SK-MEL-5 (cell line): ENCODE results near the gene AQP5. TPM values are rescaled to one million over a fixed set of nuclear protein-coding genes. Genes with fewer than 3 reads are reported as not detected.

Experiments
- DNase-seq: peaks from one replicate; pipeline ENCODE4 v3.0.0-alpha.2; 2016; ENCODE audit warnings: low read depth, low spot score
- in situ Hi-C: cut with HindIII; loops from 2 replicates; pipeline ENCODE4 v1.10.0; 2016; ENCODE audit warnings: low sequenced_read_pairs, high pct_unique_total_duplicates, low pct_unique_long_range_greater_than_20kb
- total RNA-seq: library from RNA; depleted of rRNA; stranded (reverse); fragments of >200 nt; shearing (Covaris generic); gene quantifications from 2 replicates; pipeline ENCODE4 v1.2.3, GENCODE V29; 2014

AQP5 gene
- total RNA-seq, 1 experiment from 2014 or later = not detected

DNA sequence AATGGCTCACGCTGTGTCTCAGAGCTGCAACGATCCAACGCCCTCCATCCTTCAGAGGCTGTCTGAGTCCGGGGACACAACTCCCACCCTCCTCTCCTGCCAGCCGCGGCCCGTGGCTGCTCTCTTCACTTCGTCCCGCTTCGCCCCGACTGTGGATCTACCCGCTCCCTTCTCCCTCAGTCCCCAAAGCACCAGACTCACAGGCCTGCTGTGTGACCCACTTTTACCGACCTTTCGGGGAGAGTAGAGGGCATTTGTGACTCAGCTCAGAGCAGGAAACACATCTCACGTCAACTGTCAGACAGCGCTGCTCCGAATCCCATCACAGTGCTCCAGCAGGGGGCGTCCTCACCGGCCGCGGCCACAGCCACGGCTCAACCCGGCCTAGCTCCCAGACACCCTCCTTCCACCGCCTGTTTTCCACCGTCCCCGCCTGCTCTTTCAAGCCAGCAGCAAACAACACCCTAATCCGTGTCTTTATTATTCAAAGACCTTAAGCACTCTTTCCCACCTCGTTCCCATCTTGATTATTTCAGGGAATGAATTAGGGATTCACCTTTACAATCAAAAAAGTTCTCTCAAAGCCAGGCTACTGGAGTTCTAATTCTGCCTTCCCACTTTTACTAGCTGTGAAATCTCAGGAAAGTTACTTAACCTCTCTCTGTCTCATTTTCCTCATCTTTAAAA is 16.1 kb upstream of the AQP5 start:
- peak; percentile 83 for DNase-seq
- in situ Hi-C loops = no loop called here

DNA sequence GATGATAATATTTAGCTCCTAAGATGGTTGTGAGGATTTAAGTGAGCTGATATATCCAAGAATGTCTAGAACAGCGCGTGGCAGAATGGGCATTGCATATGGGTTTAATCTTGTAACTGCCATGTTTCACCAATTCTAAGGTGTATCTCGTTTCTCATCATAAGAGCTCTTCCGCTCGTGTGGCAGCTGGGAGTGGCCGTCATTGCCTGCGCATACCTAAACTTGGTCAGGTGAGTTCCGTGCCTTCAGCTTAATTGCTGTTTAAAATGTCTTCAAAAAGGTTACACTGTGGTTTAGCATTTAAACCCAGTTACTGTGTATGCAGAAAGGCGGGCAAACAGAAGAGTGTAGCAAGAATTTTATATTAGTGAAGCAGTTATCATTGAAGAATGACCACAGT is 15.6 kb upstream of the AQP5 start:
- no peak for DNase-seq

DNA sequence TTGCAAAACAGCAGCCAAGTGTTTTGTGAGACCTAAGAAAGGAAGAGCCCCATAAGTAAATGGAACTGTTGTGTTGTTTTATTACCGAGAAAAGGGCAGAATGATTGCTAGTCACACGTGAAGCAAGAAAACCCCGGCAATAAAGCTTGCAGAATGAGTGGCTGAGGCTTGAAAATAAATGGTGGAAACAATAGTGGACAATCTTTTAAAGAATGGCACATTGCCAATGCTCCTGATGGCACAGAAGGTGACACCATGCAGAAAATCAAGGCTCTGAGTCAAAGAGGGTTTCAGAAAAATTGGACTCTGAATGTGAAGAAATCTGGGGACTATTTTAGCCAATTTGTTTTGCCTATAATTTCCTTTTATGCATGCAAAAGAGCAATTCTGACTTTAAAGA is 15.2 kb upstream of the AQP5 start:
- in situ Hi-C loops = no loop called here
- DNase-seq = peak; percentile 26

More for the DNA sequence above, 15.6 kb upstream of the AQP5 start:
- in situ Hi-C loops = no loop called here

DNA sequence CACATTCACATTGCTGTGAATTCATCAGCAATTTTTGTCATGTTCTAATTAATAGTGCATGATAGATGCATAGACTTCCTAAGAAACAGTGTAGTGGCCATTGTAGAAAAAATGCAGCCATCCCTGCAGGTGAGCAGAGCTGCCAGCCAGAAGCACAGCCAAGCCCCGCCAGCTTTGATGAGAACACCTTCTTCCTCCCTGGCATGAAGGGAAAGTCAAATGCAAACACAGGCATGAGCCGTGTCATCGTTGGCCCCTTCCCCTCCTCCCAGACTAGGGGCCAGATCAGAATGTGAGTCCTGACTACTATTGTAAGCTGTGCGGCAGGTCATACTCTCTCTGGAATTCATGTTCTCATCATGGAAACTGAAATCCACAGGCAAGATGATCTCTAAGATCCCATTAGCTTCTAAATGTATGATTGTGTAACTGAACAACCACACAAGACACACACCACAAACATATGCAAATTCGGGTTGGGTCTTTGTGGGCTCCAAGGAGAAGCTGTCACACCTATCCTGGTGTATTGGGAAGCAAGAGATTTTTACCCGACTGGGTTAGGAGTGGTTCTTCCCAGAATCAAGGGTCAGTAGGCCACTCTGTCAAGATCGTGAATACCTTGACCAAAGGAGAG is 14.0 kb upstream of the AQP5 start:
- no peak for DNase-seq
- in situ Hi-C loops = no loop called here

DNA sequence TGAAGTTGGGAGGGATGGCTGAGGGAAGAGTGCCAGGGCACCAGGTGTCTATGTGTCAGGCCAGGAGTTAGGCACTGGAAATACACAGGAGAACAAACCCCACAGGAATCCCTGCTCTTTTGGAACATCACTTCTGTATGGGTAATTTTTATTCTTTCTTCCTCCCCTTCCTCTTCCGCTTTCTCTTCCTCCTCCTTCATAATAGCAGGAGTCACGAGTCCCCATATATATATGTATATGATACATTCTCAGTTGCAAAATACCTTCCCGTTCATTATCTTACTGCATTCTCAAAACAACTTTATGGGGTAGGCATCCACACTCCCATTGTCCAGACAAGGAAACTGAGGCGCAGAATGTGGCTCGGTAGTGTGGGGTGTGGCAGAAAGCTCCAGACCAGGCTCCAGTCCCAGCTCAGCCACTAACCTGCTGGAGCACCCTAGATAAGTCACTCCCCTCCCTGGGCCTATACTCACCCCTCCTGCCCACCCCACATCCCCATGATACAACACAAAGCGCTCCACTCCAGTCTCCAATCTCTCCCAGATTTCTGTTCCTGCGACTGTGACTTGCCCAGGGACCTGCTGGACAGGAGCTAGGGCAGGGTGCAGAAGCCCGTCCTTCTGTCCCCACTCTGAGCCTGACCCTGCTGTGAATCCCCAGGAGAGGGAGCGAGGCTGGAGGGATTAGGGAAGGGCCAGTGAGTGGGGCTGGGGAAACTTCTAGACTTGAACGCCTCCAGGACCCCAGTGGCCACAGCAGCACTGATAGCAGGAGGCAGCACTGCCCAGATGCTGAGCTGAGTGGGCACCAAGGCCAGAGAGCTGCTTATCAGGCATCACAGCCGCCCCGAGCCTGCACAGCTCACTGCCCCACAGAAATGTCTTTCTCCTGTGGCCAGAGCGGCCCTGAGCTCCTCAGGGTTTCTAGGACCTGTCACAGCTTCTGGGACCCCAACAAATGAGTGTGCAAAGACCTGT is 12.5 kb upstream of the AQP5 start:
- in situ Hi-C loops = no loop called here

DNA sequence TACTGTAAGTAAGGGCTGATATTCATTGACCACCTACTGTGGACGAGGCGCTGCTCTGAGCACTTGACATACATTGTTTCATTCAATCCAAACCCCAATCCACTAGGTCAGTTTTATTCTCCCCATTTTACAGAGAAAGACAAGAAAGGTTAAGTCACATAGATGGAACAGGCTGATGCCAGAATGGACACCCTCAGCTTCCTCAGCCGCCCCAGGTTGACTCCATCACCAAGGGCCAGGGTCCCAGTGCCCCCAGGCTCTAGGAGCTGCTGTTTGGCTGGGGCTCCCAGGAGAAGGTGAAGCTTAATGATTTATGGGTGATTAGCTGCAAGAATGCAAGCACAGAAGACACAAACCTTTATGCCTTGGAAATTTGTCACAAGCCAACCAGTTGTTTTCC is 11.8 kb upstream of the AQP5 start:
- in situ Hi-C loops = no loop called here
- no peak for DNase-seq

More for the DNA sequence above, 12.5 kb upstream of the AQP5 start:
- no peak for DNase-seq

DNA sequence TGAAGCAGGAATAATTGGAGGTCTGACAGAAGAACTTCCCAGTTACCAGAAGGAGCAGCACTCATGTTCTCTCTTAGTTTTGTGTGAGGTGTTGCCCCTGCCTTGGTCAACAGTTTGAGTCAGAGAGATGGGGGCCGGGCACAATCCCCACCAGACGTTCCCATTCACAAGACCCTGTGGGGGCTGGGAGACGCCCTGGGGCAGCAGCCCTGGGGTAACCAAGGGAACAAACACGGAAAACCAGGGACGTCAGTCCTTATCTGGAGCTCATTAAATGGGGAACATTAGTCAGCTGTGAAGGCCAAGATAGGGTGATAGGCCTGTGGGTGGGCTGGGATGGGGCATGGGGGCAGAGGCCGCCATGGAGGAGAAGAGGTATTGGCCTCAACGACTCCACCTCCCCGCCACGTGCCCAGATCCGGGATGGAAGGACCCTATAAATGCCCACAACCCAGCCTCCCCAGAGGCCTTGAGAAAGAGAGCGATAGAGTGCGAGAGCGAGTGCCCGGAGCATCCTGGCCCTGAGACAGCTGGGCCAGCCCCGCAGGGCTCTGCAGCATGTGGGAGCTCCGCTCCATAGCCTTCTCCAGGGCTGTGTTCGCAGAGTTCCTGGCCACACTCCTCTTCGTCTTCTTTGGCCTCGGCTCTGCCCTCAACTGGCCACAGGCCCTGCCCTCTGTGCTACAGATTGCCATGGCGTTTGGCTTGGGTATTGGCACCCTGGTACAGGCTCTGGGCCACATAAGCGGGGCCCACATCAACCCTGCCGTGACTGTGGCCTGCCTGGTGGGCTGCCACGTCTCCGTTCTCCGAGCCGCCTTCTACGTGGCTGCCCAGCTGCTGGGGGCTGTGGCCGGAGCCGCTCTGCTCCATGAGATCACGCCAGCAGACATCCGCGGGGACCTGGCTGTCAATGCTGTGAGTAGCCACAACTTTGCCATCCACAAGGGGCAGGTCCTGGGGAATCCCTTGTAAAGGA is 11.1 kb upstream of the AQP5 start, which contains the start of gene AQP2:
Gene AQP2, plus strand, starts transcription at position 465 of the 979 bp plus-strand sequence. Its CDS starts 94 bp downstream, at position 559.
- in situ Hi-C loops = no loop called here

DNA sequence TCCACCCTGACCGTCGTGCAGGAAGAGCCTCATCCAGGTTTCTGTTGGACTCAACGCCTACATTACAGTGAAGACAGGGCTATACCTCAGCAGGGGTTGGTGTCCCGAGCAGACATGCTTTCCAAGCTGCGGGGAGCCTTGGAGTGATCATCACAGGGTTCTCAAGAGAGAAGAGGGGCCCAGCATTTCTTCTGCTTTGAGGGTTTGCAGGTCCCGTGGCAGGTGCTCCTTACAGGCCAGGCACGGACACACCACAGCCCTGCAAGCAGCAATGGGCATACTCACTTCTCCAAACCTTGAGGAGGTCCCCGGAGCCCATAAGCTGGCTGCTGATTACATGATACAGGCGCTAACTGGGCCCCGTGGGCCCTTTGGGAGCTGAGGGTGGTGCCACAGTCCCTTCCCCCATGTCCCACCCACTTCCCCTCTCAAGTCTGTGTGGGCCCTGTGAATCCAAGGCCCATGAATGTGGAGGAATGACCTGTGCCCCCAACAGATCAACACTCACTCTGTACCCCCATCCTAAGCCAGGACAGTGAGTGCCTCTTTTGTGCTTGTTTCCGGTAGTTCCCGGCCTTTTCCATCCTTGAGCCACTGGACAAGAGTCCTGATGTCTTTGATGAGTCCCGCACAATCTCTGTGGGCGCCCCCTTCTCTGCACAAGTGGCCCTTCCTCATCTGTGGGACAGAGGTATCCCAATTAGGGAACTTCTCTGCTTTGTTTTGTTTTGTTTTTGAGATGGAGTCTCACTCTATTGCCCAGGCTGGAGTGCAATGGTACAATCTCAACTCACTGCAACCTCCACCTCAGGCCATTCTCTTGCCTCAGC is 10.0 kb upstream of the AQP5 start:
- in situ Hi-C loops = no loop called here
- DNase-seq = no peak

More for the DNA sequence above, 11.1 kb upstream of the AQP5 start, which contains the start of gene AQP2:
- no peak for DNase-seq

DNA sequence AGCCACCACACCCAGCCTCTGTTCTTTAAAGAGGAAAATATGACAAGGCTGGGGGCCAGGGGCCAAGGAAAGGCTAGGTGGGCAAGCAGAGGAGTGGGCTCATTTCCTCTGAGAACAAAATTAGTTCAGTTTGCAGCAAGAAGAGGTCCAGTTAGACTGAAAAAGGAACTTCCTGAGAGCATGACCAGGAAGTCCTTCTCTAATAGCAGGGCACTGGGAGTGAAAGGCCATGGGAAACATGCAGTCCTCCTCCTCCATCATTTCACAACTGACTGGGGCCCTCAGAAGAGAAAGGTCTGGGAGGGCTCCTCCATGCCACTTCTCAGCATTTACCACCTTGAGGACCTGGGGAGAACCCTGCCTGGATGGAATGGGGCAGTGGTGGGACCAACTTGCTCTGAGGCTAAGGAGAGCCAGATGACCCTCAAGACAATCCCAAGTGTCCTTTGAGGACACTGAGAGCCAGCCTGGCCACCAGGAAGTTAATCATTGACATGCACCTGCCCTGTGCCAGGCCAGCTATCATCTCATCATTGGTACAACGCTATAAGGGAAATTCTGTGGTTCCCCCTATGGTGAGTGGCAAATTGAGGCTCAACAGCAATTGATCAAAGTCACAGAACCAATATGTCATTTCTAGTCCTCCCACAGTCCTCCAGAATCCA is 9.1 kb upstream of the AQP5 start:
- in situ Hi-C loops = no loop called here
- DNase-seq = no peak

DNA sequence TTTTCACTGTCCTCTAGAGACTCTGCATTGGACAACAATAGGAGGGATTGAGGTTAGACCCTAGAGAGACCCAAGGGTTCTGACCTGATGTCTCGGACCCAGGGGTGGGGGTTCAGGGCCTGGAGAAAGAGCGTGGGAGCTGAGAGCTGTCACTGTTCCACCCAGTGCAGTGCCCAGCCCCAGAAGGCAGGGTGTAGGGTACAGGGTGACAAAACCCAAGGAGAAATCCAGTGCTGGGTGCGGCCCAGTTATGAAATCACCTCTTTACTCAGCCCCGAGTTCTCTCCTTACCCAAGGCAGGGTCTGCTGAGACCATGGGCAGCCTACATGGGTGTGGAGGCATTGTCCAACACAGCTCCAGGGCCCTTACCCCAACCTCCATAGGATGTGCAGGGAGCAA is 8.5 kb upstream of the AQP5 start:
- in situ Hi-C loops = no loop called here

DNA sequence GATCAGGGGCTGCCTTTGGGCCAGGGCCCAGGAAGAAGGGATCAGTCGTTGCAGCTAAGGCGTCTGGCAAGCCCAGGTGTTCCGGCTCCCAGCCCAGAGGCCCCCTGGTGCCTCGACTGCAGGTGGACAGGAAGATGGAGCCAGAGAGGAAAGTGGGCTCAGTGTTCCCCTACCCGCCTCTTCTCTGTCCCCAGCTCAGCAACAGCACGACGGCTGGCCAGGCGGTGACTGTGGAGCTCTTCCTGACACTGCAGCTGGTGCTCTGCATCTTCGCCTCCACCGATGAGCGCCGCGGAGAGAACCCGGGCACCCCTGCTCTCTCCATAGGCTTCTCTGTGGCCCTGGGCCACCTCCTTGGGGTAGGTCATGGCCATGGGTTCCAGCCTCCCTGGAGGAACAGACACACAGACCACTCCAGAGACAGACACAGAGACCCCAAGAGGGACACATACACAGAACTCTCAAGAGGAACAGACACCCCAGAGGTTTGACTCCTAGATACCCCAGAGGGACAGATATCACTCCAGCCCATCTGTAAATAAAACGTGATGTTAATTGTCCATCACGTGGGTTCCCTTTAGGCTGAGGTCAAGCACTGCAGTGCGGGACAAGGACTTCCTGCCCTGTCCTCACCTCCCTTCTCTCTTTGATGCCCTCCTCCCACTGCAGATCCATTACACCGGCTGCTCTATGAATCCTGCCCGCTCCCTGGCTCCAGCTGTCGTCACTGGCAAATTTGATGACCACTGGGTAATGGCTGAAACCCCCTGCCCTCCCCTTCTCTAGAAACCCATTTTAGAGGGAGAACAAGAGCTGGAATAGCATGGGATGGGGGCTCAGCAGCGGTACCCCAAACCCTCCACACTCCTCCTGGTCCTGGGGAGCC is 7.5 kb upstream of the AQP5 start:
- in situ Hi-C loops = no loop called here

More for the DNA sequence above, 8.5 kb upstream of the AQP5 start:
- DNase-seq = no peak

DNA sequence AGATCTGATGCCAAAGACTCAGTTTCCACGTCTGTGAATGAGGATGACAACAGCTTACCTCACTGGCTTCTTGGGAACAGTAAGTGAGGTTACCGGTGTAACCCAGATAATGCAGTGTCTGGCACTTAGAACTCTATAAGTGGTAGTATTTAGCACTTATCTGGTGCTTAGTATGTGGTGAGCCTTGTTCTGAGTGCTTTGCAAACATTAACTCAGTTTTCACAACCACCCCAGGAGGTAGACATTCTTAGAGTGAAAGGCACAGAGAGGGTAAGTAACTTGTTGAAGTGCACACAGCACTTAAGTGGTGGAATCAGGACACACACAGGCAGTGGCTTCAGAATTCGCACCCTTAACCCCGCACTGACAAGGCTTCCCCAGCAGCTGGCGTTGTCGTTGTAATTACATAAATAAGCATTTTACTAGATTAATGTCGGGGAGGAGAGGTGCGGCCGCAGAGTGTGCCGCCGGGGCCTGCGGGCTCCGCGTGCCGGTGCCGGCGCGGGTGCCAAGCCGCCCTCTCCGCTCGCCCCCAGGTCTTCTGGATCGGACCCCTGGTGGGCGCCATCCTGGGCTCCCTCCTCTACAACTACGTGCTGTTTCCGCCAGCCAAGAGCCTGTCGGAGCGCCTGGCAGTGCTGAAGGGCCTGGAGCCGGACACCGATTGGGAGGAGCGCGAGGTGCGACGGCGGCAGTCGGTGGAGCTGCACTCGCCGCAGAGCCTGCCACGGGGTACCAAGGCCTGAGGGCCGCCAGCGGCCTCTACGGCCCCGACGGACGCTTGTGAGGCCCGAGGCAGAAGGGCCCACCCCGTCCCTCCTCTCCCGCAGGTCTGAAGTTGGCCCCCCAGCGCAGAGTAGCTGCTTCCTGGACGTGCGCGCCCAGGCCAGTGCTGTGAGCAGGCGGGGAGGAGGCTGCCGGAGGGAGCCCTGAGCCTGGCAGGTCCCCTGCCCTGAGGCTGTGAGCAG is 6.5 kb upstream of the AQP5 start:
- in situ Hi-C loops = no loop called here
- no peak for DNase-seq

More for the DNA sequence above, 7.5 kb upstream of the AQP5 start:
- no peak for DNase-seq

DNA sequence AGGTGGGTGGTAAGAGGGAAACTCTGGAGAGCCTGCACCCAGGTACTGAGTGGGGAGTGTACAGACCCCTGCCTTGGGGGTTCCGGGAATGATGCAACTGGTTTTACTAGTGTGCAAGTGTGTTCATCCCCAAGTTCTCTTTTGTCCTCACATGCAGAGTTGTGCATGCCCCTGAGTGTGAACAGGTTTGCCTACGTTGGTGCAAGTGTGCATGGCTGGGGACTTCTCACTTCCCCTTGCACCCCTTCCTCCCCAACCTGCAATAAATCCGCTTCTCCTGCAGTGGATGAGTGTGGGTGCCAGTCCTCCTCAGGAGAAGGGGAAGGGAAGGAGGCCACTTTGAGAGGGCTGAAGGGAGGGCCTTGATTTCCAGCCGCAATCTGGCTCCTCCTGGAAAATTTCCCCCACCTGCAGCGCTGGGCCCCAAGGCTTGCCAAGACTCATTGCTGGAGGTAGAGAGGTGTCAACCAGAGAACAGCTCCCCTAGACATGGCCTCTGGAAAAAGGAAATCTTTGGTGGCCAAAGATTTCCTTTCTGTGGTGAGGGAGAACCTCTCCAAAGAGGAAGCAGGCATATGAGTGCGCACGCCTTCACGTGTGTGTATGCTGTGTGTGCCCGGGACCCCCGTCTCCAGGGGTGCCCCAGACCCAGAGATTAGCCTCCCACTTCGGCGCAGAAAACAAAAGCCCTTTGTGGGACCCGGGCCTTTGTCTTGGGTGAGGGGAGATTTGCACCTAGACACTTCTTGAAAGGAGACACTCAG is 5.6 kb upstream of the AQP5 start:
- DNase-seq = no peak
- in situ Hi-C loops = no loop called here
